GM12878 (cell line): ENCODE data around the gene ACSF3. TPM values are rescaled to one million over a fixed set of nuclear protein-coding genes. Genes with fewer than 3 reads are reported as not detected.

Experiments
- ATAC-seq: fragments of 200-7000 bp; cut with Tn5 transposase; 3 replicates; pipeline ENCODE4 v1.9.1; 2020; ENCODE audit warnings: mild to moderate bottlenecking, moderate library complexity
- BruUV-seq: library from RNA; stranded (reverse); fragments of 400-500 nt; replicated peaks from 2 replicates; lab custom pipeline; 2021; lab: Mats Ljungman, UMichigan
- CTCF ChIA-PET: fragments of 300-600 bp; sonication (Branson Sonifier 250); formaldehyde crosslinking; extraction: SDS; loops from one replicate; lab custom pipeline; 2021; ENCODE audit warnings: inconsistent platforms; lab: Yijun Ruan, JAX
- POLR2A ChIA-PET: fragments of 350-600 bp; formaldehyde crosslinking; extraction: SDS; loops from one replicate; lab custom pipeline; 2021; ENCODE audit warnings: inconsistent platforms; lab: Charles Lee
- RAD21 ChIA-PET: fragments of 300-600 bp; sonication (Branson Sonifier 250); formaldehyde crosslinking; loops from one replicate; lab custom pipeline; 2023; ENCODE audit warnings: antibody characterized with exemption; ENCODE audit not compliant: unreplicated experiment; lab: Charles Lee
- SMC1A ChIA-PET: fragments of 300-600 bp; sonication (Branson Sonifier 250); formaldehyde crosslinking; loops from one replicate; lab custom pipeline; 2023; ENCODE audit not compliant: unreplicated experiment, uncharacterized antibody; lab: Charles Lee
- DNase-seq: peaks from one replicate; pipeline ENCODE4 v3.0.0-alpha.2; 2011; ENCODE audit warnings: low read depth, low spot score
- FAIRE-seq: peaks from 3 replicates; lab custom pipeline; 2011; peaks lifted over from hg19 to GRCh38; lab: Jason Lieb, UNC
- H2AFZ ChIP-seq: 2 replicates; pipeline ENCODE4 v1.6.0; 2011; ENCODE audit warnings: low read depth, low read length, control low read depth; ENCODE audit not compliant: control insufficient read depth
- H3K27ac ChIP-seq: 2 replicates; pipeline ENCODE4 v1.5.1; 2011; ENCODE audit warnings: control low read depth; ENCODE audit not compliant: control insufficient read depth, insufficient read depth
- H3K27me3 ChIP-seq, 2 experiments: replicated peaks in 1 of 2; 2 replicates each; pipeline versions ENCODE4 v1.6.0 to v1.6.1; 2011; ENCODE audit warnings: low read length in 1 of 2; ENCODE audit not compliant: control insufficient read depth in 2 of 2, insufficient read depth in 2 of 2
- H3K36me3 ChIP-seq, 2 experiments: 2 replicates each; pipeline ENCODE4 v1.5.1; 2011; ENCODE audit warnings: low read length in 1 of 2; ENCODE audit not compliant: control insufficient read depth in 2 of 2, insufficient read depth in 2 of 2
- H3K4me1 ChIP-seq: 2 replicates; pipeline ENCODE4 v1.6.1; 2011; ENCODE audit warnings: mild to moderate bottlenecking, low read length, moderate library complexity, mixed read lengths; ENCODE audit not compliant: control insufficient read depth, insufficient read depth
- H3K4me2 ChIP-seq: 2 replicates; pipeline ENCODE4 v1.6.0; 2011; ENCODE audit warnings: control low read depth; ENCODE audit not compliant: control insufficient read depth, insufficient read depth
- H3K4me3 ChIP-seq: fragments of 200-600 bp; sonication (generic); 2 replicates; pipeline ENCODE4 v1.5.1; 2016
- H3K79me2 ChIP-seq: 2 replicates; pipeline ENCODE4 v1.6.0; 2011; ENCODE audit warnings: low read length; ENCODE audit not compliant: control insufficient read depth, insufficient read depth
- H3K9ac ChIP-seq: 2 replicates; pipeline ENCODE4 v1.8.0; 2011; ENCODE audit warnings: low read length, control low read depth, mixed read lengths; ENCODE audit not compliant: control insufficient read depth, insufficient read depth
- H3K9me3 ChIP-seq: replicated peaks from 3 replicates; pipeline ENCODE4 v1.5.1; 2011; ENCODE audit warnings: mild to moderate bottlenecking, low read length; ENCODE audit not compliant: control insufficient read depth, insufficient read depth
- H4K20me1 ChIP-seq: 2 replicates; pipeline ENCODE4 v1.6.0; 2011; ENCODE audit not compliant: control insufficient read depth, insufficient read depth
- BCL11A ChIP-seq: IDR thresholded peaks from 2 replicates; pipeline ENCODE4 v1.6.1; 2011; ENCODE audit warnings: low read depth, low read length
- CHD1 ChIP-seq: IDR thresholded peaks from 2 replicates; pipeline ENCODE4 v1.6.1; 2012; ENCODE audit warnings: low read depth, low read length, improper control_type of control experiment
- EED ChIP-seq: sonication (generic); IDR thresholded peaks from 2 replicates; pipeline ENCODE4 v1.6.1; 2016; ENCODE audit warnings: antibody characterized with exemption, low read depth
- EP300 ChIP-seq, 2 experiments: fragments of 150-350 bp in 1 of 2; IDR thresholded peaks; 2 replicates each; pipeline ENCODE4 v1.6.1; 2011 to 2012; ENCODE audit warnings: low read depth in 2 of 2, low read length in 2 of 2, borderline replicate concordance in 1 of 2, improper control_type of control experiment in 1 of 2, inconsistent platforms in 1 of 2; ENCODE audit not compliant: control insufficient read depth in 1 of 2
- GATAD2B ChIP-seq: fragments of 450-650 bp; conservative IDR thresholded peaks from 2 replicates; pipeline ENCODE4 v1.6.1; 2017; ENCODE audit warnings: low read depth, mild to moderate bottlenecking, moderate library complexity
- HDAC6 ChIP-seq: fragments of 200-600 bp; sonication (generic); IDR thresholded peaks from one replicate; pipeline ENCODE4 v1.8.0; 2017; ENCODE audit warnings: antibody characterized with exemption; ENCODE audit not compliant: unreplicated experiment
- HSF1 ChIP-seq: fragments of 150-350 bp; IDR thresholded peaks from 2 replicates; pipeline ENCODE4 v1.6.1; 2014; ENCODE audit warnings: mild to moderate bottlenecking, low read depth, low read length
- KDM1A ChIP-seq: fragments of 200-600 bp; sonication (generic); IDR thresholded peaks from 2 replicates; pipeline ENCODE4 v1.6.1; 2016; ENCODE audit warnings: borderline replicate concordance
- MEF2B ChIP-seq: fragments of 450-650 bp; IDR thresholded peaks from 2 replicates; pipeline ENCODE4 v1.6.1; 2018; ENCODE audit warnings: mild to moderate bottlenecking, moderate library complexity; ENCODE audit not compliant: partially characterized antibody, poor library complexity, severe bottlenecking
- RAD51 ChIP-seq: fragments of 450-650 bp; IDR thresholded peaks from 2 replicates; pipeline ENCODE4 v1.6.1; 2016; ENCODE audit warnings: moderate library complexity, mild to moderate bottlenecking, inconsistent platforms
- ZNF384 ChIP-seq: IDR thresholded peaks from 2 replicates; pipeline ENCODE4 v1.6.1; 2012; ENCODE audit warnings: low read depth, mild to moderate bottlenecking, low read length, improper control_type of control experiment, borderline replicate concordance
- WGBS: methylation state at CpG from one replicate; pipeline ENCODE4 v1.1.6; 2016; ENCODE audit warnings: low lambda C conversion rate; ENCODE audit not compliant: insufficient replicate concordance, insufficient coverage; ENCODE audit errors: missing lambda C conversion rate; 5-methylcytosine and 5-hydroxymethylcytosine counted together
- in situ Hi-C: fragments of 300-500 bp; cut with MboI; formaldehyde crosslinking; loops from 9 replicates; pipeline ENCODE4 v1.14.3; 2018; ENCODE audit warnings: mixed read lengths
- intact Hi-C: fragments of 100-400 bp; cut with micrococcal nuclease; formaldehyde crosslinking; loops from one replicate; pipeline ENCODE4 v1.14.2; 2022; ENCODE audit not compliant: unreplicated experiment
- polyA plus RNA-seq, 11 experiments: library from polyadenylated mRNA; depleted of rRNA in 4 of 11; unstranded in 6 of 11; stranded (reverse) in 5 of 11; fragments of >200 nt; fragmentation: Nextera tagmentation in 4 of 11; fragmentation: Illumina TruSeq in 1 of 11; extraction: Ambion mirVana in 4 of 11; extraction: Trizol in 1 of 11; gene quantifications; 1 replicate in 1 of 11; 2 replicates in 10 of 11; pipeline versions ENCODE4 v1.2.1 to v1.2.3, GENCODE V29; 2011 to 2016; ENCODE audit warnings: inconsistent platforms in 2 of 11, missing spikeins in 2 of 11, low read depth in 1 of 11
- total RNA-seq, 4 experiments: library from RNA; depleted of rRNA in 3 of 4; stranded (reverse); fragments of >200 nt in 3 of 4; fragmentation: Illumina TruSeq in 1 of 4; extraction: Trizol in 1 of 4; gene quantifications; 2 replicates each; pipeline versions ENCODE4 v1.2.1 to v1.2.3, GENCODE V29; 2013 to 2021

ACSF3 gene
- total and polyA plus RNA-seq, 10 of the 15 experiments (the other 5 are each of a cell fraction or from before 2014, with no cell fraction given) = 1.0 to 44.4 (median 25.8) TPM

GRCh38 chr16:89150090-89150835 is 56.6 kb downstream of the ACSF3 start:
- WGBS = 94% methylated on average over 18 of the region's 18 CpGs
- in situ Hi-C loops = no loop called here
- Histone ChIP-seq H3K9me3 (peaks cover 6% of the 10 kb centered on the region; the same call in 1 of the 3 replicates), H3K4me3 (no peak overlapping the region), H3K9ac (no peak overlapping the region)
- ChIA-PET POLR2A (no interaction called here), SMC1A (no interaction called here)
- ATAC-seq (no peak), FAIRE-seq (no peak), DNase-seq (no peak)
- TF ChIP-seq EED = no peak
- TF ChIP-seq, all 136 proteins: peak for 0
- no TSS peak for BruUV-seq
- ChIA-PET RAD21 (no interaction called here), CTCF (no interaction called here)
- intact Hi-C loops = no loop called here
- H3K27ac ChIP-seq = no peak overlapping the region
- no peaks in the 10 kb centered on the region for H3K27me3 ChIP-seq
- H3K36me3 ChIP-seq = peaks cover 7 to 9% of the 10 kb centered on the region in 2 experiments; a peak in 3 of 4 replicates
- no peaks in the 10 kb centered on the region for H3K4me1 ChIP-seq
- no peaks in the 10 kb centered on the region for H4K20me1 ChIP-seq
- no peak overlapping the region for H3K4me2 ChIP-seq
- H2AFZ ChIP-seq = no peak overlapping the region
- H3K79me2 ChIP-seq = no peaks in the 10 kb centered on the region

- ChIA-PET POLR2A (no interaction called here), RAD21 (no interaction called here), CTCF (no interaction called here), SMC1A (no interaction called here)
- no peaks in the 10 kb centered on the region for H3K27me3 ChIP-seq
- H3K4me1 ChIP-seq = no peaks in the 10 kb centered on the region
- no peak overlapping the region for H3K9ac ChIP-seq
- H3K9me3 ChIP-seq = peaks cover 6% of the 10 kb centered on the region; the same call in 1 of the 3 replicates
- WGBS = 98% methylated on average over 8 of the region's 8 CpGs
- FAIRE-seq (no peak), DNase-seq (no peak), ATAC-seq (no peak)
- in situ Hi-C loops (no loop called here), intact Hi-C loops (no loop called here)
- BruUV-seq = no TSS peak
- no peak overlapping the region for H3K4me2 ChIP-seq
- H3K36me3 ChIP-seq = peaks cover 5 to 6% of the 10 kb centered on the region in 2 experiments; a peak in 3 of 4 replicates
- H3K27ac ChIP-seq = no peak overlapping the region
- H3K4me3 ChIP-seq = no peak overlapping the region
- no peaks in the 10 kb centered on the region for H3K79me2 ChIP-seq
- TF ChIP-seq GATAD2B (no peak), CHD1 (no peak), ZNF384 (no peak), RAD51 (no peak), MEF2B (no peak), HSF1 (no peak), BCL11A (no peak), HDAC6 (no peak), EP300 (IDR thresholded peaks at IDR 0.05; ENCODE audit: borderline replicate concordance in 1 of 2, control insufficient read depth in 1 of 2, low read depth in 2 of 2, low read length in 2 of 2) (no peak), KDM1A (no peak)
- no peak overlapping the region for H2AFZ ChIP-seq
- no peaks in the 10 kb centered on the region for H4K20me1 ChIP-seq
These were observed 57.3 kb downstream of the ACSF3 start for GRCh38 chr16:89150981-89151380.
